ENCODE data around the gene SYN1. TPM values are rescaled to one million over a fixed set of nuclear protein-coding genes. Genes with fewer than 3 reads are reported as not detected.
A peak's percentile ranks its signal among the peaks of the same experiment; 100 is the strongest.

The SYN1 gene
- polyA plus RNA-seq, 3 donors = 0.11 to 4.0 (median 0.29) TPM

GRCh38 chrX:47649271-47649670 lies 29.6 kb upstream of the SYN1 start:
- Histone ChIP-seq H3K4me3 (replicated peaks in 1 of 3; ENCODE audit: low read depth in 2 of 3, low read length in 3 of 3) (peak overlapping the region; percentile 9 to 80 (median 55)), H3K4me2 (replicated peaks; ENCODE audit: extremely low read depth, low read length, poor library complexity, severe bottlenecking) (peak overlapping the region; percentile 71)

GRCh38 chrX:47648376-47648775 lies 28.7 kb upstream of the SYN1 start:
- H3K27me3 ChIP-seq (ENCODE audit: control insufficient read depth in 2 of 2, insufficient read depth in 2 of 2, low read length in 2 of 2) = no peaks in the 10 kb centered on the region
- peaks cover 7 to 18% of the 10 kb centered on the region in 2 donors for H3K36me3 ChIP-seq (replicated peaks in 1 of 2; ENCODE audit: control insufficient read depth in 1 of 2, insufficient read depth in 2 of 2, low read length in 2 of 2)
- H3K27me3 Mint-ChIP-seq (ENCODE audit: low read depth in 3 of 3) = peaks cover 0 to 3% (median 2%) of the 10 kb centered on the region in 3 donors
- peak overlapping the region; percentile 71 for H3K4me2 ChIP-seq (replicated peaks; ENCODE audit: extremely low read depth, low read length, poor library complexity, severe bottlenecking)
- H3K4me1 Mint-ChIP-seq = peaks cover 38% of the 10 kb centered on the region
- peak overlapping the region in 1 of 2 donors; percentile 31 for H3K4me3 Mint-ChIP-seq
- no peaks in the 10 kb centered on the region for H3K9me3 ChIP-seq (replicated peaks in 1 of 2; ENCODE audit: control insufficient read depth in 1 of 2, insufficient read depth in 1 of 2, low read length in 2 of 2)
- H4K20me1 ChIP-seq (ENCODE audit: insufficient read depth, low read length) = peaks cover 3% of the 10 kb centered on the region
- H3K27ac Mint-ChIP-seq = peak overlapping the region in 1 of 7 donors; percentile 2
- H3K79me2 ChIP-seq (ENCODE audit: insufficient read depth, low read length) = peaks cover 16% of the 10 kb centered on the region
- WGBS (ENCODE audit: insufficient coverage) = no CpG with 5 or more reads among the region's 2 CpGs
- no peak for DNase-seq
- H3K36me3 Mint-ChIP-seq = peaks cover 9 to 26% of the 10 kb centered on the region in 2 donors
- intact Hi-C loops (cut with micrococcal nuclease) = loop anchor here in 1 of 2 donors (10.0 kb wide), 1 partner anchor 454 kb away; the partner anchor contains the start of gene UBA1
- H3K4me1 ChIP-seq (ENCODE audit: control insufficient read depth in 1 of 2, insufficient read depth in 2 of 2, low read length in 2 of 2) = peaks cover 33% of the 10 kb centered on the region in 2 donors
- no peak overlapping the region for H3K27ac ChIP-seq (ENCODE audit: low read depth in 1 of 2, low read length in 2 of 2)
- H2AFZ ChIP-seq (ENCODE audit: insufficient read depth, low read depth, low read length, poor library complexity, severe bottlenecking) = no peak overlapping the region
- H3K9ac ChIP-seq (ENCODE audit: insufficient read depth, low read length, poor library complexity, severe bottlenecking) = no peak overlapping the region
- no peak for TF ChIP-seq CTCF (IDR thresholded peaks at IDR 0.05)
- no peak overlapping the region for H3K4me3 ChIP-seq (replicated peaks in 1 of 3; ENCODE audit: low read depth in 2 of 3, low read length in 3 of 3)
- H3K9me3 Mint-ChIP-seq = peaks cover 0 to 6% (median 5%) of the 10 kb centered on the region in 7 donors

More at GRCh38 chrX:47649271-47649670, 29.6 kb upstream of the SYN1 start:
- no peaks in the 10 kb centered on the region for H3K27me3 ChIP-seq (ENCODE audit: control insufficient read depth in 2 of 2, insufficient read depth in 2 of 2, low read length in 2 of 2)
- no peak overlapping the region for H3K27ac ChIP-seq (ENCODE audit: low read depth in 1 of 2, low read length in 2 of 2)
- H3K4me1 ChIP-seq (ENCODE audit: control insufficient read depth in 1 of 2, insufficient read depth in 2 of 2, low read length in 2 of 2) = peaks cover 24 to 30% of the 10 kb centered on the region in 2 donors
- H2AFZ ChIP-seq (ENCODE audit: insufficient read depth, low read depth, low read length, poor library complexity, severe bottlenecking) = no peak overlapping the region
- Mint-ChIP-seq H3K36me3 (peaks cover 12 to 33% of the 10 kb centered on the region in 2 donors), H3K9me3 (peaks cover 0 to 6% (median 5%) of the 10 kb centered on the region in 7 donors), H3K4me3 (peak overlapping the region; percentile 83 to 84), H3K27ac (peak overlapping the region in 5 of 7 donors; percentile 54 to 81 (median 78)), H3K27me3 (ENCODE audit: low read depth in 3 of 3) (peaks cover 0 to 3% (median 2%) of the 10 kb centered on the region in 3 donors), H3K4me1 (peaks cover 32% of the 10 kb centered on the region)
- no peak for TF ChIP-seq CTCF (IDR thresholded peaks at IDR 0.05)
- H3K9me3 ChIP-seq (replicated peaks in 1 of 2; ENCODE audit: control insufficient read depth in 1 of 2, insufficient read depth in 1 of 2, low read length in 2 of 2) = no peaks in the 10 kb centered on the region
- WGBS (ENCODE audit: insufficient coverage) = no CpG with 5 or more reads among the region's 8 CpGs
- intact Hi-C loops (cut with micrococcal nuclease) = loop anchor here in 1 of 2 donors (10.0 kb wide), 1 partner anchor 454 kb away; the partner anchor contains the start of gene UBA1
- DNase-seq = no peak
- no peak overlapping the region for H3K9ac ChIP-seq (ENCODE audit: insufficient read depth, low read length, poor library complexity, severe bottlenecking)
- peaks cover 16% of the 10 kb centered on the region for H3K79me2 ChIP-seq (ENCODE audit: insufficient read depth, low read length)
- H3K36me3 ChIP-seq (replicated peaks in 1 of 2; ENCODE audit: control insufficient read depth in 1 of 2, insufficient read depth in 2 of 2, low read length in 2 of 2) = peaks cover 9 to 26% of the 10 kb centered on the region in 2 donors
- peaks cover 1% of the 10 kb centered on the region for H4K20me1 ChIP-seq (ENCODE audit: insufficient read depth, low read length)

Data from CD14-positive monocyte (primary cell).